HUES64 (cell line): ENCODE measurements around the gene IGSF9.

Experiments used
- H3K27ac ChIP-seq: 2 replicates; pipeline ENCODE4 v1.7.0; 2013; ENCODE audit warnings: low read depth, low read length, inconsistent platforms
- H3K27me3 ChIP-seq: 2 replicates; pipeline ENCODE4 v1.6.1; 2013; ENCODE audit warnings: mild to moderate bottlenecking, low read length; ENCODE audit not compliant: insufficient read depth
- H3K36me3 ChIP-seq: 2 replicates; pipeline ENCODE4 v1.6.1; 2013; ENCODE audit warnings: mild to moderate bottlenecking, low read length; ENCODE audit not compliant: insufficient read depth
- H3K4me1 ChIP-seq: 2 replicates; pipeline ENCODE4 v1.6.1; 2013; ENCODE audit warnings: mild to moderate bottlenecking, low read length, moderate library complexity; ENCODE audit not compliant: insufficient read depth
- H3K4me3 ChIP-seq: 2 replicates; pipeline ENCODE4 v1.5.1; 2013; ENCODE audit warnings: mild to moderate bottlenecking, low read length, moderate library complexity
- H3K9ac ChIP-seq: 2 replicates; pipeline ENCODE4 v1.6.1; 2013; ENCODE audit warnings: mild to moderate bottlenecking, low read depth, low read length
- H3K9me3 ChIP-seq: 2 replicates; pipeline ENCODE4 v1.6.1; 2013; ENCODE audit warnings: low read depth, low read length; ENCODE audit not compliant: insufficient read depth
- WGBS: fragments of 150-250, 120-280 bp; methylation state at CpG from one replicate; pipeline ENCODE4 v1.1.7; 2013; ENCODE audit warnings: missing lambda C conversion rate; 5-methylcytosine and 5-hydroxymethylcytosine counted together

The IGSF9 gene

DNA sequence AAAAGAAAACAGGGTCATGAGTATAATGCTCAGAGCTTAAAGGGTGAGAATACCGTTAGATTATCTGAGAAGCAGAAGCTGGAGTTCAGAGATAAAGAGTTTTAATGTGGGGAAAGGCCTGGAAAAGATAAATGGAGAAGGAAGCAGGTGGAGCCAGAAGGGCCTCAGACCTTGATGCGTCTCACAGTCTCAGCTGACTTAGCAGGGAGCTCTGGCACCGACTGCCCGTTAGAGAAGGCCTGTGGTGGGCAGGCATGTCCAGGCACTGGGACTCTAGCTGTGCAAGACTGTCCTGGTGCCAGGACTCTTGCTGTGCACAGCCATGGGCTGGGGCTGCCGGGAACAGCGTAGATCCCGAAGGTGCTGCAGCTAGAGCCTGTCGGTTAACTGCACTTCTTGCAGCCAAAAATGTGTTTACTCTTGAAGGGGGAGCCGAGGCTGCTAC, 12.4 kb upstream of the IGSF9 start:
- Histone ChIP-seq H3K9ac (no peak overlapping the region), H3K4me1 (no peaks in the 10 kb centered on the region), H3K36me3 (no peaks in the 10 kb centered on the region), H3K4me3 (no peak overlapping the region), H3K9me3 (no peaks in the 10 kb centered on the region), H3K27ac (no peak overlapping the region), H3K27me3 (peaks cover 3% of the 10 kb centered on the region; the same call in 1 of the 2 replicates)
- 78% methylated on average over 9 of the region's 9 CpGs for WGBS

GRCh38 chr1:159955456-159955855, 10.0 kb upstream of the IGSF9 start:
- Histone ChIP-seq H3K27ac (no peak overlapping the region), H3K36me3 (no peaks in the 10 kb centered on the region), H3K4me1 (no peaks in the 10 kb centered on the region), H3K4me3 (no peak overlapping the region), H3K9ac (no peak overlapping the region), H3K27me3 (peaks cover 4% of the 10 kb centered on the region; the same call in 1 of the 2 replicates), H3K9me3 (no peaks in the 10 kb centered on the region)
- 89% methylated on average over 3 of the region's 3 CpGs for WGBS

GRCh38 chr1:159953536-159954515, 8.4 kb upstream of the IGSF9 start, which contains the start of gene SLAMF9:
TSS of gene SLAMF9 (minus strand) at chr1:159954237. CDS start at chr1:159954137, 100 bp downstream.
- Histone ChIP-seq H3K9me3 (no peaks in the 10 kb centered on the region), H3K36me3 (no peaks in the 10 kb centered on the region), H3K4me3 (no peak within 1 kb of the TSS), H3K9ac (no peak within 1 kb of the TSS), H3K27me3 (peaks cover 4% of the 10 kb centered on the region; the same call in 1 of the 2 replicates), H3K27ac (no peak within 1 kb of the TSS), H3K4me1 (no peaks in the 10 kb centered on the region)
- WGBS: 82% methylated on average over 11 of the region's 11 CpGs

- no peak overlapping the region for H3K27ac ChIP-seq
- H3K27me3 ChIP-seq: peaks cover 4% of the 10 kb centered on the region; the same call in 1 of the 2 replicates
- H3K9me3 ChIP-seq: no peaks in the 10 kb centered on the region
- no peak overlapping the region for H3K9ac ChIP-seq
- H3K36me3 ChIP-seq: no peaks in the 10 kb centered on the region
- WGBS: 94% methylated on average over 5 of the region's 5 CpGs
- H3K4me1 ChIP-seq: no peaks in the 10 kb centered on the region
- H3K4me3 ChIP-seq: no peak overlapping the region
These were observed 7.5 kb upstream of the IGSF9 start for GRCh38 chr1:159952932-159953331.

- no peak overlapping the region for H3K4me3 ChIP-seq
These were observed 6.1 kb upstream of the IGSF9 start for GRCh38 chr1:159951551-159951950.

DNA sequence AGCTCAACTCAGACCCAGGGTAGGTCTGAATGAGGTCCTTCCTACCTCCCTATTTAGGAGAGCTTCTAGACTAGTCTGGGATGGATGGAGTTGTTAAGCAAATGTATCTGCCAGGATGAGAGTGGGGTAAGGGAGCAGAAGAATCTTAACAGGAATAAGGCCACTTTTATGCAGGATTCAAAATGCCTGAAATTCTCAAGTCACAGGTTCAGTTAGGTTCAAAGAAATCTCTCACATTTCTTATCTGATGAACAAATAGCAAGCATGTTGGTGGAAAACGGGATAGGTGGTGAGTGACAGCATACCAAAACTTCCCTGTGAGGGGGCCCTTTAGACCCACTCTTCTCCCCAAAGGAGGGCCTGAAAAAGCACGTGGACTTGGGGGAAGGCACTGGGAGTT, 5.6 kb upstream of the IGSF9 start:
- H3K9ac ChIP-seq: no peak overlapping the region
- no peaks in the 10 kb centered on the region for H3K36me3 ChIP-seq
- peaks cover 9% of the 10 kb centered on the region; the same call in 1 of the 2 replicates for H3K4me1 ChIP-seq
- peaks cover 4% of the 10 kb centered on the region; the same call in 1 of the 2 replicates for H3K27me3 ChIP-seq
- H3K9me3 ChIP-seq: no peaks in the 10 kb centered on the region
- no peak overlapping the region for H3K27ac ChIP-seq
- H3K4me3 ChIP-seq: no peak overlapping the region
- WGBS: 62% methylated on average over 2 of the region's 2 CpGs

More at GRCh38 chr1:159951551-159951950, 6.1 kb upstream of the IGSF9 start:
- H3K9me3 ChIP-seq: no peaks in the 10 kb centered on the region
- no peaks in the 10 kb centered on the region for H3K36me3 ChIP-seq
- 0 out of 2 replicates have a peak, but pooled peaks cover 4% of the 10 kb centered on the region for H3K4me1 ChIP-seq
- 92% methylated on average over 1 of the region's 1 CpG for WGBS
- H3K9ac ChIP-seq: no peak overlapping the region
- H3K27ac ChIP-seq: no peak overlapping the region
- H3K27me3 ChIP-seq: peaks cover 4% of the 10 kb centered on the region; the same call in 1 of the 2 replicates

DNA sequence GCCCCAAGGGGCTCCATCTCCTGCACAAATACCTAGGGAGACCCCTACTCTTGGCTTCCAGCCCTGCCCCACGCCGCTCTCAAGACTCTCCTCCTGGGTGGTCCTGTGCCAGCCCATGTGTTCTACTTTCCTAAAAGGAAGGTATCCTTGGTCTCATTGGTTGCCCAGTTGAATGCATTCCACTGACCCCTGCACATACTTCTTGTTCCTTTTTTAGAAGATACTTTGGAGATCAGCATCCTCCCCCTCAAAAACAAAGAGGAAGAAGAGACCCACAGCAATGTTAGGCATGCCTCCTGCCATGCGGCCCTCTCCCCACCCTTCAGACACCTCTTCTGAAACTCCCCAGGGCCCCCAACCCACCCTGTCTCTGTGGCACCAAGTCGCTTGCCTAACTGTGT, 4.6 kb upstream of the IGSF9 start:
- Histone ChIP-seq H3K27ac (no peak overlapping the region), H3K27me3 (peaks cover 4% of the 10 kb centered on the region; the same call in 1 of the 2 replicates), H3K36me3 (no peaks in the 10 kb centered on the region), H3K9ac (no peak overlapping the region), H3K4me1 (peaks cover 9% of the 10 kb centered on the region; the same call in 1 of the 2 replicates), H3K4me3 (no peak overlapping the region), H3K9me3 (no peaks in the 10 kb centered on the region)
- 88% methylated on average over 4 of the region's 4 CpGs for WGBS

DNA sequence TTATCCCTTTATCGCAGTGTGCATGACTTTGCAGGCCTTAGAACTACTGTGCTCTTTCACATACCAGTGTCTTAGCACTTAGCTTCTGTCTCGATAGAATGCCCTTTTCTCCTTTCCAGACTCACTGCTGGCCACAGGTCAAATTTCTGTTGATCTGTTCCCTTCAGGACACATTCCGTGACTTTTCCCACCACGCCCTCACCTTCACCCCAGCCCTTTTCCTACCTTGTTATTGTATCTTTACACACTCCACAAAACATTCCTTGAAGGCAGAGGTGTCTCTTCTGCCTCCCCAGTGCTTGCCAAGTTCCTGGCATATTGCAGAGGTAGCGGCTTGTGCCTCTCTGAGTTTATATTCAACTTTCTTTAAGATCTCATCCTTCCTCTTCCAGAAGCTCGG, 3.7 kb upstream of the IGSF9 start:
- no peak overlapping the region for H3K4me3 ChIP-seq
- H3K4me1 ChIP-seq: peaks cover 17% of the 10 kb centered on the region; the same call in 1 of the 2 replicates
- H3K36me3 ChIP-seq: no peaks in the 10 kb centered on the region
- no peak overlapping the region for H3K27ac ChIP-seq
- no peak overlapping the region for H3K9ac ChIP-seq
- H3K27me3 ChIP-seq: peaks cover 4% of the 10 kb centered on the region; the same call in 1 of the 2 replicates
- 88% methylated on average over 6 of the region's 6 CpGs for WGBS
- H3K9me3 ChIP-seq: no peaks in the 10 kb centered on the region

- Histone ChIP-seq H3K9ac (no peak overlapping the region), H3K4me1 (peaks cover 19% of the 10 kb centered on the region; the same call in 1 of the 2 replicates), H3K27me3 (peaks cover 2% of the 10 kb centered on the region; the same call in 1 of the 2 replicates), H3K27ac (no peak overlapping the region), H3K4me3 (no peak overlapping the region), H3K9me3 (no peaks in the 10 kb centered on the region), H3K36me3 (no peaks in the 10 kb centered on the region)
- 74% methylated on average over 1 of the region's 1 CpG for WGBS
These were observed 2.5 kb upstream of the IGSF9 start for GRCh38 chr1:159947942-159948341.

DNA sequence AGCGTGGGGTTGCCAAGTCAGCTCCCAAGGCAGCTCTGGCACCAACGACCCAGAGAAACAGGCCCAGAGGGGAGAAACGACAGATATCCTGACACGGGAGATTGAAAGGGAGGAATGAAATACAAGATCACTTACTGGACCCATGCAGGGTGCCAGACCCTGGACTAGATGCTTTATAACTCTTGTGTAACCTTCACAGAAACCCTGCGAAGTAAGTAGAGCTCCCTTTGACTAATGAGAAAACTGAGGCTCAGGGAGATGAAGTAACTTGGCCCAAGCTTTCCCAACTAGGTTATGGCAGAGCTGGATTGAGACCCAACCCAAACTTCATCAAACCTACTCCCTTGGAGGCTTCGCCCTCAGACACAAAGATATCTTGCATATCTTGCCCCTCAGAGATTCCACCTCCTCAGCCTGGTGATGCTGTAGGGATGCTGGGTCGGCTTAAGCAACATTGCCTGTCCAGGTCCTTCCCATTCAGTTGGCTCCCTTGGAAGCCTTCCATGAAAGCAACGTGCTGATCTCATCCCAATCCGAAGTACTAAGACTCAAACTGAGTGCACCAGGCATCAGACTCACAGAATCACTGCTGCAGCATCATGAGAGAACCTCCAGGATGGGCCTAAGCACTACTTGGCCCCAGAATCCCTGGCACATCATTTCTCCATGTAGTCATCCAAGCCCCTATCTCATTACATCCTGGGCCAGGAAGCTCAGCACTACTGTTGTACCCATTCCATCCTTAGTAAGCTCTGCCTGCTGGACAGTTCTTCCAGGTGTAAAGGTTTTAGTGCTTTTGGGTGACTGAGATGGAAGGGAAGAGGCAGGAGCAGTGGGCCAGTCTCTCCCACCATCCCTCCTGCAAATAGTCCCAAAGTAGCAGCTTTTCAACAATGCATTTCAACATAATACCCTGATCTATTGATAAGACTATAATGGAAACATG, 1.1 kb upstream of the IGSF9 start:
- Histone ChIP-seq H3K27ac (no peak overlapping the region), H3K4me3 (peak overlapping the region; percentile 89), H3K36me3 (0 out of 2 replicates have a peak, but pooled peaks cover 2% of the 10 kb centered on the region), H3K27me3 (no peaks in the 10 kb centered on the region), H3K9me3 (no peaks in the 10 kb centered on the region), H3K4me1 (peaks cover 20% of the 10 kb centered on the region; the same call in 1 of the 2 replicates), H3K9ac (peak overlapping the region; percentile 90)
- WGBS: 56% methylated on average over 9 of the region's 9 CpGs
